Chondrocyte (in vitro differentiated cells): Measurements from ENCODE around the gene SRD5A2. TPM values are rescaled to one million over a fixed set of nuclear protein-coding genes. Genes with fewer than 3 reads are reported as not detected.

ENCODE experiments used
- DNase-seq: peaks from one replicate; pipeline ENCODE4 v3.0.0; 2021; ENCODE audit warnings: mixed read lengths, low spot score
- H3K27ac Mint-ChIP-seq: one replicate; pipeline ENCODE4 v1.8.0; 2021; ENCODE audit warnings: mild to moderate bottlenecking, moderate library complexity, mixed read lengths; ENCODE audit not compliant: unreplicated experiment
- H3K27me3 Mint-ChIP-seq: 2 replicates; pipeline ENCODE4 v1.8.0; 2021; ENCODE audit warnings: low read depth, mixed read lengths
- H3K36me3 Mint-ChIP-seq: 2 replicates; pipeline ENCODE4 v1.8.0; 2021; ENCODE audit warnings: low read depth, mixed read lengths
- H3K4me1 Mint-ChIP-seq: 2 replicates; pipeline ENCODE4 v1.8.0; 2021; ENCODE audit warnings: low read depth, mild to moderate bottlenecking, mixed read lengths
- H3K4me3 Mint-ChIP-seq: one replicate; pipeline ENCODE4 v1.8.0; 2021; ENCODE audit warnings: mild to moderate bottlenecking, moderate library complexity, mixed read lengths; ENCODE audit not compliant: unreplicated experiment
- H3K9me3 Mint-ChIP-seq: 2 replicates; pipeline ENCODE4 v1.8.0; 2021; ENCODE audit warnings: low read depth, mixed read lengths
- CTCF ChIP-seq: fragments of 200-600 bp; sonication (generic); IDR thresholded peaks from 2 replicates; pipeline ENCODE4 v1.5.0; 2021; ENCODE audit warnings: antibody characterized with exemption, mild to moderate bottlenecking, moderate library complexity
- total RNA-seq: library from RNA; stranded (reverse); gene quantifications from 3 replicates; pipeline ENCODE4 v1.2.1, GENCODE V29; 2021

The SRD5A2 gene
- total RNA-seq, 1 donor from 2014 or later: not detected

- Mint-ChIP-seq H3K4me3 (no peak overlapping the region), H3K27me3 (peaks cover 18% of the 10 kb centered on the region), H3K9me3 (no peaks in the 10 kb centered on the region), H3K4me1 (no peaks in the 10 kb centered on the region), H3K27ac (no peak overlapping the region), H3K36me3 (no peaks in the 10 kb centered on the region)
- TF ChIP-seq CTCF: no peak
- DNase-seq: no peak
Observed at GRCh38 chr2:31528823-31529222, 51.9 kb downstream of the SRD5A2 start.

- Mint-ChIP-seq H3K4me3 (no peak overlapping the region), H3K27ac (no peak overlapping the region), H3K27me3 (peaks cover 25% of the 10 kb centered on the region), H3K4me1 (no peaks in the 10 kb centered on the region), H3K9me3 (no peaks in the 10 kb centered on the region), H3K36me3 (no peaks in the 10 kb centered on the region)
- TF ChIP-seq CTCF: no peak
- no peak for DNase-seq
Observed at GRCh38 chr2:31526946-31527732, 53.6 kb downstream of the SRD5A2 start.

- H3K27me3 Mint-ChIP-seq: peaks cover 30% of the 10 kb centered on the region
- no peaks in the 10 kb centered on the region for H3K4me1 Mint-ChIP-seq
- DNase-seq: no peak
- no peak for TF ChIP-seq CTCF
- no peak overlapping the region for H3K27ac Mint-ChIP-seq
- H3K9me3 Mint-ChIP-seq: no peaks in the 10 kb centered on the region
- H3K36me3 Mint-ChIP-seq: no peaks in the 10 kb centered on the region
- no peak overlapping the region for H3K4me3 Mint-ChIP-seq
Observed at GRCh38 chr2:31525876-31526275, 54.9 kb downstream of the SRD5A2 start.

GRCh38 chr2:31524592-31524991 is 56.1 kb downstream of the SRD5A2 start:
- no peak for TF ChIP-seq CTCF
- DNase-seq: no peak
- H3K36me3 Mint-ChIP-seq: no peaks in the 10 kb centered on the region
- no peaks in the 10 kb centered on the region for H3K9me3 Mint-ChIP-seq
- no peak overlapping the region for H3K27ac Mint-ChIP-seq
- H3K27me3 Mint-ChIP-seq: peaks cover 29% of the 10 kb centered on the region
- H3K4me1 Mint-ChIP-seq: no peaks in the 10 kb centered on the region
- no peak overlapping the region for H3K4me3 Mint-ChIP-seq

GRCh38 chr2:31523871-31524492 is 56.8 kb downstream of the SRD5A2 start:
- H3K4me3 Mint-ChIP-seq: no peak overlapping the region
- no peak overlapping the region for H3K27ac Mint-ChIP-seq
- DNase-seq: no peak

More at GRCh38 chr2:31523871-31524492, 56.8 kb downstream of the SRD5A2 start:
- no peaks in the 10 kb centered on the region for H3K9me3 Mint-ChIP-seq
- H3K4me1 Mint-ChIP-seq: no peaks in the 10 kb centered on the region
- TF ChIP-seq CTCF: peak; percentile 91
- H3K36me3 Mint-ChIP-seq: no peaks in the 10 kb centered on the region
- H3K27me3 Mint-ChIP-seq: peaks cover 23% of the 10 kb centered on the region
